GM19240 (cell line): ENCODE measurements around the gene CMTM6.
"Not testable (repeated sequence)": the region's sequence is repeated elsewhere in the genome, so short reads cannot be mapped to it uniquely, and the experiment has no call there.

ENCODE experiments used
- DNase-seq: peaks from one replicate; pipeline ENCODE4 v3.0.0; 2011; ENCODE audit warnings: low spot score; ENCODE audit not compliant: insufficient read length

Gene CMTM6

GRCh38 chr3:32467333-32468070, 35.1 kb downstream of the CMTM6 start:
- peak; percentile 65 for DNase-seq

DNA sequence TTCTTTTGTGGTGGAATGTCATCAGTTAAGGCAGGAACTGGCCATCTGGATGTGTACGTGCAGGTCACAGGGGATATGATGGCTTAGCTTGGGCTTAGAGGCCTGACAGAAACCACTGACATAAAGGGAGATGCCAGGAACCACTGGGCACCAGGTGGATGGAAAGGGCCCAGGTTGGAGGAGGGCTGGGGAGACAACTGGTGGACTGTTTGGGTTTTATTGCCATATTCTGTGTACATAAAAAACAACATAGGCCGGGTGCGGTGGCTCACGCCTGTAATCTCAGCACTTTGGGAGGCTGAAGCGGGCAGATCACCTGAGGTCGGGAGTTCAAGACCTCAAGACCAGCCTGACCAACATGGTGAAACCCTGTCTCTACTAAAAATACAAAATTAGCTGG, 35.8 kb downstream of the CMTM6 start:
- not testable (repeated sequence) for DNase-seq

- not testable (repeated sequence) for DNase-seq
Measured at GRCh38 chr3:32464726-32465125, 37.9 kb downstream of the CMTM6 start.

GRCh38 chr3:32463415-32463814, 39.2 kb downstream of the CMTM6 start:
- not testable (repeated sequence) for DNase-seq

GRCh38 chr3:32462191-32462986, 40.3 kb downstream of the CMTM6 start:
- DNase-seq = not testable (repeated sequence)

- DNase-seq = not testable (repeated sequence)
Measured at GRCh38 chr3:32460817-32461496, 41.7 kb downstream of the CMTM6 start.

DNA sequence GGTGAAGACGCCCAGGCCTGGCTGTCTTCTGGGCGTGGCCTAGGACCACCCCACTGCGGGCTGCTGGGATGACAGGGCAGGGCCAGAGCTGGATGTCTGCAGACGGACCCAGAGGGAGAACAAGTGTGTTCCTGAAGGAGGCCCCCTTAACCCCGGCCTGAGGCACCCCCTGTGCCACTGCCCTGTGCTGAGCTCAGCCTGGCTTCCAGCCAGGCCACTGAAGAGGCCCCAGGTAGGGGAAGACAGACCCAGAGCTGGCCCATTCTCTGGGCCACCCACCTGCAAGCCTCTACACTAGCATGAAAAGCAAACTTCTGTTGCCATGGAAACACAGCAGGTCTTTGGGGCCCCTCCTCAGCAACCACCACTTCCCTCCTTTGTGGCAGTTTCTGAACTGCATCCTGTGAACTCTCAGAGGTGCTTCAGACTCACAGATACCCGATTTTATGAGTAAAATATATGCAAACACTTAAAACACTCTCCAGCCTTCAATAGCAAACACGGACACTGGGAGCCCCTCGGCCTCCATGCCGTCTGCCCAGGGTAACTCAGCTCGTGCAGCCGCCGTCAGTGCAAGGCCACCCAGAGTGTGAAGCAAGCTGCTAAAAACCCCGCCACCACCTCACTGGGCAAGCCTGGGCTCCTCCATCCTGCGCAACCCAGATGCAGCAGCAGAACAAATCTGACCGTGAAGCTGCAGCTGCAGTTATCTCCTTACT, 42.5 kb downstream of the CMTM6 start:
- peak; percentile 44 for DNase-seq

- DNase-seq = no peak
Measured at GRCh38 chr3:32459450-32459849, 43.2 kb downstream of the CMTM6 start.

DNA sequence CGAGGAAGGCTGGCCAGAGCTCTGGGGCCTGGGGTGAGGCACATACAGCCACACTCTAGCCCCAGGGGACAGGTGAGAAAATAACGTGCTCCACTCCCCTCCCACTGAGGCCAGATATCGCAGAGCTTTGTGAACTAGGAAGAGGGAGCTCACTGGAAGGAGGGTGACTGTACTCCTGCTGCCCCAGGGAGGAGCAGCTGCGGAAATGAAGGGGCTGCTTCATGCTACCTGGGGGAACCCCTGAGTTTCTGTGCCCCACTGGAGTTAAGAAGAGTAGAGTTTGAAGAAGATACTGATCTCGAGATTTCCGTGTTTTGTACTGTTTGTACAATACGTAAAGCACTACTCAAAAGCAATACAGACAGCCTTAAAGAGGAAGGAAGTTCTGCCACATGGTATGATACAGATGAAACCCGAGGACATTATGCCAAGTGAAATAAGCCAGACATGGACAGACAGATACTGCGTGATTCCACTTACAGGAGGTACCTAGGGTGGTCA, 44.6 kb downstream of the CMTM6 start:
- no peak for DNase-seq

GRCh38 chr3:32456429-32457130, 46.1 kb downstream of the CMTM6 start:
- DNase-seq = no peak

DNA sequence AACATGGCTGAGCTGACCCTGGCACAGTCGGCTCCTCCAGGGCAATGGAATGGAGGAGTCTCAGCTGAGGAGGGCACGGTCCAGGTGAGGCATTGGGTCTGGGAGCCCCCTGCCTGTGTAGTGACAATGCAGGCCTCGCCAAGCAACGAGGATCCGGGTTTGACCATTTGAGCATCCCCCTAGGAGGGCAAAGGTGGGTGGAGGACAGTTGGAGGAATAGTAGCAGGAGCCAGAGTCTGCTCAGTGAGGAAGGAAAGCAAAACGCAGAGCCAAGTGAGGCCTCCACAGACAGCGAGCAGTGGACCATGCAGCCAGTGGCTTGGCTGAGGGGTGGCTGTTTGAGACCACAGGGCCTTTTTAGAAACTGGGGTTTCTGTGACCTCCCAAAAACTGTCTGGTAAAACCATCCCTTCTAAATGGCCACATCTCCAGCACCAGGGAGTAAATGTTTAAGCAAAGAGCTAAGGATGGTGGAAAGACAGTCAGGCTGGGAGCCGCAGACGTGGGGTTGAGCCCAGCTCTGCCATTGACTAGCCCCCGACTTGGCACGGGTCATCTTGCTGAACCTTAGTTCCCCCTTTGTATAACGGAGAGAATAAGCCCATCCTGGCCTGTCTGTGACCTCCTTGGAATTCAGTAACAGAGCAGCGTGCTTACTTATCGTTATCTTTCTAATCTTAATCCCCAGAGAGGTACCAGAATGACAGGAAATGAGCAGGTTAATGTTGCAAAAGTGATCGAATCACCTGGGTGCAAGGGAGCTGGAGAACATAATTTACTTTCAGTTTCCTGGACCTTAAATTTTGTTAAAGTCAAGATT, 46.8 kb downstream of the CMTM6 start:
- no peak for DNase-seq

DNA sequence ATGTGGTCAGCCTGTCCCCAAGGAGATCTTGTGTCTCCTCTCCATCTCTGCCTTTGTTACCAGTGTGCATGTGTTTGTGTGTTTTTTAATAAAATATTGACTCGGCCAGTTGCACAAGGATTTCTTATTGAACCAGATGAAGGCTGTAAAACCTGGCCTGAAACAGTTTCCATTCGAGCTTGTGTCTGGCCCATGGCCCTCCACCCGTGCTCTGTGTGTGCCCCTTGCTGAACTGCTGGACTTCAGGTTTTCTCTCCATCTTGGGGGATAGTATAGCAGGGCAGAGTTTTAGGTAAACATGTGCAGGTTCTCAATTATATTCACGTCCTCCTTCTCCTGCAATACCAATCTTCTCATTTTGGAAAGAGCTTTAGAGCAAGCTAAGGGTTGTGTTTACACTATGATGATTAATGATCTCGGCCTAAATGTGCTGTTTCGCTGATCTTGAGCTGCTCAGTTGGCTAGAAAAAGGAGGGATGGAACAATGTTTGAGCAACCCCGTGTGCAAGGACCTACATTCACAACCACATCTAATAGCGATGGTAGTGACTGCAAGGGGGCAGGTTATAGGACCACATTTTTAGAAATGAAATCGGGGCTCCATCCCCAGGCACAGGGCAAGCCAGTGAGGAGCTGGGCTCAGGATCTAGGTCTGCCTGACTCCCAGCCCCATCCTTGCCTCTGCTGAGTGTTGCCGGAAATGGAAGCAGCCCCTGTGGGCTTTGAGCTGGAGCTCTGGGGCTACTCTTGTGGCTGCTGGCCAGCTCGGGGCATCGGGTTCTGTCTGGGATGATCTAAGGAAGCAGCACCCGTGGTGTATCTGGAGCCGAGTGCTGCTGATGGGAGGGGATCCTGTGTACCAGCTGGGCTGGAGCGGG, 47.7 kb downstream of the CMTM6 start:
- DNase-seq = no peak

DNA sequence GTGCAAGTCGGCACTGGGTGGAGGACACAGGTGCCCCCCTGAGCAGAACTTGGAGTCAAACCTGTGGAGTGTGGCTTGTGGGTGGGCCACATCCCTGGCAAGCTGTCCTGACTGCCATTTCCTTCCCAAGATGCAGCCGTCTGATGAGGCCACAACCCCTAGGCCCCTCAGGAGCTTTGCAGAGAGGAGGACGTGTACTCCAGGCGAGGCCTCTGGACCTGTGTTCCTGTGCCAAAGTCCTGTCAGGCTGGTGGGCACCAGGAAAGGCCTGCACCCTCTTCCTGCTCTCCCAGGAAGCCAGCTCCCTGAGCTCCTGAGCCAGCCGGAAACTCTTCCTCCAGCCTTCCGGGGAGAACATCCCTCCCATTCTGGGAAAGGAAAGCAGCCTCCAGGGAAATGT, 48.5 kb downstream of the CMTM6 start:
- no peak for DNase-seq

GRCh38 chr3:32453346-32453745, 49.3 kb downstream of the CMTM6 start:
- DNase-seq = no peak

- no peak for DNase-seq
Measured at GRCh38 chr3:32452009-32452408, 50.6 kb downstream of the CMTM6 start.

DNA sequence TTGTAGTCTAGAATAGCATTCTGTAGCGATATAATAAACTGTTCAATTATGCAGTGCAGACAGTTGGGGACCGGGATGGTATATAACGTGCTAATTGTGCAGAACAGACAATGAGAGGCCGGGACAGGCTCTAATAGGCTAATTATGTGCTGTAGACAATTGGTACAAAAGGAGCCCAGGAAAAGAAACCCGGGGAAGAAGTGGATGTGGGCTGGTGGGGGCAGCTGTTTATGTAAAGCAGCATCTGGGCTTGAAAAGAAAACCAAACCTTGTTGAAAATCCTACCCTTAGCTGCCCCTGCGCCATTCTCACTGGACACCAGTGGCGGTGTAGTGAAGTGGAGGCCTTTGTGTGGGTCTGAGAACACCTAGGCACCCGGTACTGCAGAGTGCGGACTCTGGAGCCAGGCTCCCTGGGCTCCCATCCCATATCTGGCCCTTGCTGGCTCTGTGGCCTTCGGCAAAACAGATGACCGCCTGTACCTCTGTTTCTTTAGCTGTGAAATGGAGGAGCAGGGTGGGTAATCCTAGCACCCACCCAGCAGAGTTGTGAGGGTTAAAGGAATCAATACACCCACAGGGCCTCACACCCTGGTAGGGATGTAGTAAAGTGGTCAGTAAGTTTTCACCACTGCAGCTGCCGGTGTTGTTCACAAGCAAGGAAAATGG, 51.5 kb downstream of the CMTM6 start:
- no peak for DNase-seq

DNA sequence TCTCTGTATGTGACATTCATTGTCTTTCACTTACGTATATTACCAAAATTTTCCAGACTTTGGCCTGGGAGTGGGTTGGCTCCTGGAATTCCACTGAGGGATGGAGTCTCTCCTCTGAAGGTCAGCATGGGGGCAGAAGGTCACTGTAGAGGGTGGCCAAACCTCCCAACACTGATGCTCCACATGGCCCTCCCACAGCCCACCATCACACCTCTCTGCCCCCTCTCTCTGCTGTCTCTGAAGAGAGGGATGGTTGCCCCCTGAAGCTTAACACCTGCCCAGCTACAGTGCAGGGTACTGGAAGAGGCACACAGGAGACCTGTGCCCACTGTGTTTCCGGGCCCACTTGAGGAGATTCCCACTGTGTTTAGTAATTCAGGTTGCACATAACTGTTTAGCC, 52.2 kb downstream of the CMTM6 start:
- DNase-seq = no peak

- no peak for DNase-seq
Measured at GRCh38 chr3:32449691-32450090, 53.0 kb downstream of the CMTM6 start.
